Placental epithelial cell (primary cell): Measurements from ENCODE around the gene ZNF677. TPM values are rescaled to one million over a fixed set of nuclear protein-coding genes. Genes with fewer than 3 reads are reported as not detected.

Experiments used
- total RNA-seq: library from RNA; depleted of rRNA; stranded (reverse); fragments of >200 nt; gene quantifications from 2 replicates; pipeline ENCODE4 v1.2.3, GENCODE V29; 2012

The ZNF677 gene
- 24.8 and 33.0 TPM in 2 replicates for total RNA-seq

GRCh38 chr19:53254411-53255341 is at the start of gene ZNF677:
ZNF677 (minus strand) TSS chr19:53254873; CDS start chr19:53251550, 3,323 bp downstream.

DNA sequence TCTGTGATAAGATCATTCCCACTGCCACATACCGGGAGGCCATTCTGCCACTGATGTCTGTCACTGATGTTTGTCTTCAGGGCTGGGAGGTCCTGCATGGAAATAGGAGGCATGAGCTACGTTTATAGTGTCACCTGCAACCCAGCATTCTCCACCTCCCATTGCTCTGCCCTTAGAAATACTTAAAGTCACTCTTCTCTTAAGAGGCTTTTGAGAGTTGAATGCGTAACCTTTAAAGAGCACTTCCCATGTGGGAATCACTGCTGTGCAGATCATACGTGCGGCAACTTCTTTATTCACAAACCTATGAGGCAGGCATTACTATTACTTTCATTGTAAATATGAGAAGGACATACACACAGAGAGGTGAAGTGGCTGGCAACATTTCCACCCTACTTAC is 12.9 kb upstream of the ZNF677 start, which contains the start of gene VN1R4:
VN1R4 (minus strand) TSS at position 101 of the 400 bp plus-strand sequence; CDS start at position 43, 58 bp downstream.

GRCh38 chr19:53257715-53258342 is 3.2 kb upstream of the ZNF677 start, which contains the start of gene VN1R2:
VN1R2 (plus strand) TSS chr19:53258292; CDS start chr19:53258376, 84 bp downstream.

GRCh38 chr19:53192771-53193534 is 61.7 kb downstream of the ZNF677 start, which contains the start of gene ZNF665:
ZNF665 (minus strand) TSS chr19:53193358; CDS start chr19:53182898, 10,460 bp downstream.

Other genes starting within 250 kb of the ZNF677 start
- 0.39 and 1.5 TPM in 2 replicates for gene ERVV-1, start 241.0 kb downstream of the ZNF677 start, total RNA-seq
- 0.11 TPM in 1 of 2 replicates, not detected in the other for gene ERVV-2, start 210.1 kb downstream of the ZNF677 start, total RNA-seq
- 43.9 and 50.6 TPM in 2 replicates for gene ZNF160, start 151.5 kb downstream of the ZNF677 start, total RNA-seq
- gene ZNF415, start 122.0 kb downstream of the ZNF677 start, total RNA-seq: 16.7 and 22.0 TPM in 2 replicates
- 13.3 and 16.5 TPM in 2 replicates for gene ZNF347, start 95.8 kb downstream of the ZNF677 start, total RNA-seq
- gene ZNF665, start 61.5 kb downstream of the ZNF677 start, total RNA-seq: 10.6 and 16.9 TPM in 2 replicates
- gene VN1R2, start 3.4 kb upstream of the ZNF677 start, total RNA-seq: not detected in 2 replicates
- gene VN1R4, start 12.8 kb upstream of the ZNF677 start, total RNA-seq: not detected in 2 replicates
- gene ZNF845, start 78.9 kb upstream of the ZNF677 start, total RNA-seq: 10.3 and 11.4 TPM in 2 replicates
- gene ZNF525, start 110.8 kb upstream of the ZNF677 start, total RNA-seq: 12.3 and 20.0 TPM in 2 replicates
- 22.8 and 28.3 TPM in 2 replicates for gene ZNF765, start 140.3 kb upstream of the ZNF677 start, total RNA-seq
- gene ZNF761, start 177.1 kb upstream of the ZNF677 start, total RNA-seq: 11.9 and 13.7 TPM in 2 replicates
- 4.7 and 5.4 TPM in 2 replicates for gene ZNF813, start 212.9 kb upstream of the ZNF677 start, total RNA-seq